ENCODE data around the gene RSF1. TPM values are rescaled to one million over a fixed set of nuclear protein-coding genes. Genes with fewer than 3 reads are reported as not detected.
"Not testable (repeated sequence)": the region's sequence is repeated elsewhere in the genome, so short reads cannot be mapped to it uniquely, and the experiment has no call there.

The RSF1 gene
- total and polyA plus RNA-seq, 5 donors from 2014 or later: 26.7 to 107 (median 33.0) TPM

DNA sequence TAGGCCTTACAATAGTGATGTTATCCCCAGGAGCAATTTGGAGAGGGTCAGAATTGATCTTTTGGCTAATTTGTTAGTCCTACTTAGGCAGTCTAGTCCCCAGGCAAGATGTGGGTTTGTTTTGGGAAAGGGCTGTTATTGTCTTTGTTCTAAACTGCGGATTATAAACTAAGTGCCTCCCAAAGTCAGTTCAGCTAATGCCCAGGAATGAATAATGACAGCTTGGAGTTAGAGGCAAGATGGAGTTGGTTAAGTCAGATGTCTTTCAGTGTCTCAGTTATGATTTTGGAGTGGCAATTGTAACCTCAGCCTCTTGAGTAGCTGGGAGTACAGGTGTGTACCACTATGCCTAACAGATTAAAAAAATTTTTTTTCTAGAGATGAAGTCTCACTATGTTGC lies 175.6 kb downstream of the RSF1 start:
- ATAC-seq (ENCODE audit: low read depth in 2 of 2) (no peak), DNase-seq (no peak)
- Mint-ChIP-seq H3K4me3 (peak overlapping the region in 2 of 4 donors; percentile 18 to 29), H3K27me3 (peaks cover 48% of the 10 kb centered on the region), H3K36me3 (no peaks in the 10 kb centered on the region), H3K9me3 (peaks cover 0 to 3% (median 0%) of the 10 kb centered on the region in 7 donors), H3K4me1 (no peaks in the 10 kb centered on the region), H3K27ac (no peak overlapping the region)
- Histone ChIP-seq H3K4me1 (ENCODE audit: control insufficient read depth, insufficient read depth, low read length, poor library complexity, severe bottlenecking) (no peaks in the 10 kb centered on the region), H3K36me3 (ENCODE audit: control insufficient read depth, insufficient read depth, low read length) (no peaks in the 10 kb centered on the region), H3K27ac (ENCODE audit: insufficient read depth, low read length, poor library complexity, severe bottlenecking) (no peak overlapping the region), H3K4me3 (ENCODE audit: low read depth, low read length) (no peak overlapping the region), H3K27me3 (ENCODE audit: control insufficient read depth, insufficient read depth, low read length) (peaks cover 11% of the 10 kb centered on the region), H3K9me3 (ENCODE audit: control insufficient read depth in 2 of 2, low read length in 2 of 2) (peaks cover 0 to 3% of the 10 kb centered on the region in 2 experiments)

DNA sequence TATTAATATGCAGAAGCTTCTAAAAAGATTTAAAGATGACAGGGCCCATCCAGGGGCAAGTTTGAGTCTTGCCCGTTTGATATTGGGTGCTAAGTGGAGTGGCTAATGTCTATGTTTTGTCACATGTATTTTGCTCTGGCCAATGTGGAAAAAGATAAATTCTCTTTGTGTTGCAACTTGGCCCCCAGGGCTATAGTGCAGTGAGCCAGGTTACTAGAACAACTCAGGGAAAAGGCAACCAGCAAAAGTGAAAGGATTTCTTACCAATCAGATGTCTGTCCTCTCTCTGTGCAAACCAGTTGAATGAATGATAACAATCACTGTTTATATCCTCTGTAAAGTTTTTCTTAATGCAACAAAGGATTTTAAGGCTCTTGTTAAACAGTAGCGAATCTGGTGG lies 178.3 kb downstream of the RSF1 start:
- H3K27me3 ChIP-seq (ENCODE audit: control insufficient read depth, insufficient read depth, low read length): peaks cover 8% of the 10 kb centered on the region
- peaks cover 0 to 4% (median 2%) of the 10 kb centered on the region in 7 donors for H3K9me3 Mint-ChIP-seq

DNA sequence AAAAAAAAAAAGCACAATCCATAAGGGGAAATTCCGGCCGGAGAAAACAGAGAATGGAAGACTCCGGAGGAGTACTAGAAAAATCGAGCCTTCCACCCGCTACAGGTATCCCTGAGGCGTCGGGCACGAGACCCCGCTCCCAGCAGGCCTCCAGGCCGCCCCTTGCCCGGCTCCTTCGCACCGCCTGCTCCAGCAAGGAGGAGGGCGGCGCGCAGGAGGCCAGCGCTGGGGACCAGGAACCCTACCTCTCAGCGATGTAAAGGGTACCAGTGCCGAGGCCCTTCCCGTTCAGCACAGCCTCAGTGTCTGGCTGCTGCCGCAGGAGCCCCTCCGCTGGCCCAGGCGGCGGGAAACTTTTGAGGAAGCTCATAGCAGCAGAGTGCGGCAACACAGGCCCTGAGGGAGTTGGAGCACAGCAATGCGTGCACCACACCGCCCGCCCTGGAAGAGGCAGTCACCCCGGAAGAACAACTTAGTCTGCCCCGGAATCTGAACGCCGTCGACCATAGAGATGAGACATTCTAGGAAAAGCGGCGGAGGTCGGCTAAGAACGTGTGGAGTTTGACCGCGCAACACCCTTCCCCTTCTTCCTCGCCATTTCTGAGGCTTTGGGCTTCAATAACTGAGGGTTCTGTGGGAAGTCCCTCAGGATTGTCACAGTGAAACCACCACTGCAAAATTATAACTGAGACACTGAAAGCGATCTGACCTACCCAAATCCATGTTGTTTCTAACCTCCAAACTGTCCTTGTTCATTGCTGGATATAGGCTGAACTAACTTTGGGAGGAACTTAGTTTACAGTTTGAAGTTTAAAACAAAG lies 183.0 kb downstream of the RSF1 start, which contains the start of gene CLNS1A:
Gene CLNS1A, minus strand, starts transcription at position 450 of the 821 bp plus-strand sequence. Its CDS starts 80 bp downstream, at position 370.
- H3K27me3 Mint-ChIP-seq: peaks cover 16% of the 10 kb centered on the region
- DNase-seq (peak; percentile 58 to 91 (median 77)), ATAC-seq (ENCODE audit: low read depth in 2 of 2) (peak; percentile 99 to 100)
- Histone ChIP-seq H3K27me3 (ENCODE audit: control insufficient read depth, insufficient read depth, low read length) (peaks cover 3% of the 10 kb centered on the region), H3K36me3 (ENCODE audit: control insufficient read depth, insufficient read depth, low read length) (peaks cover 1% of the 10 kb centered on the region), H3K4me1 (ENCODE audit: control insufficient read depth, insufficient read depth, low read length, poor library complexity, severe bottlenecking) (peaks cover 22% of the 10 kb centered on the region), H3K27ac (ENCODE audit: insufficient read depth, low read length, poor library complexity, severe bottlenecking) (peak within 1 kb of the TSS; percentile 65), H3K9me3 (ENCODE audit: control insufficient read depth in 2 of 2, low read length in 2 of 2) (peaks cover 0 to 3% of the 10 kb centered on the region in 2 experiments), H3K4me3 (ENCODE audit: low read depth, low read length) (peak within 1 kb of the TSS; percentile 93)
- H3K36me3 Mint-ChIP-seq: peaks cover 11% of the 10 kb centered on the region
- peak within 1 kb of the TSS; percentile 92 to 94 (median 93) for H3K27ac Mint-ChIP-seq
- peaks cover 15 to 44% (median 29%) of the 10 kb centered on the region in 4 donors for H3K4me1 Mint-ChIP-seq
- peaks cover 0 to 4% (median 2%) of the 10 kb centered on the region in 7 donors for H3K9me3 Mint-ChIP-seq
- H3K4me3 Mint-ChIP-seq: peak within 1 kb of the TSS; percentile 85 to 96 (median 94)

More for the DNA sequence above, 178.3 kb downstream of the RSF1 start:
- peaks cover 5% of the 10 kb centered on the region for H3K4me1 ChIP-seq (ENCODE audit: control insufficient read depth, insufficient read depth, low read length, poor library complexity, severe bottlenecking)
- Mint-ChIP-seq H3K4me3 (peak overlapping the region in 1 of 4 donors; percentile 11), H3K27me3 (peaks cover 42% of the 10 kb centered on the region), H3K36me3 (no peaks in the 10 kb centered on the region), H3K4me1 (peaks cover 0 to 10% (median 4%) of the 10 kb centered on the region in 4 donors), H3K27ac (no peak overlapping the region)
- ATAC-seq (ENCODE audit: low read depth in 2 of 2) (no peak), DNase-seq (no peak)
- no peak overlapping the region for H3K4me3 ChIP-seq (ENCODE audit: low read depth, low read length)
- no peaks in the 10 kb centered on the region for H3K36me3 ChIP-seq (ENCODE audit: control insufficient read depth, insufficient read depth, low read length)
- H3K27ac ChIP-seq (ENCODE audit: insufficient read depth, low read length, poor library complexity, severe bottlenecking): no peak overlapping the region
- H3K9me3 ChIP-seq (ENCODE audit: control insufficient read depth in 2 of 2, low read length in 2 of 2): peaks cover 0 to 3% of the 10 kb centered on the region in 2 experiments

DNA sequence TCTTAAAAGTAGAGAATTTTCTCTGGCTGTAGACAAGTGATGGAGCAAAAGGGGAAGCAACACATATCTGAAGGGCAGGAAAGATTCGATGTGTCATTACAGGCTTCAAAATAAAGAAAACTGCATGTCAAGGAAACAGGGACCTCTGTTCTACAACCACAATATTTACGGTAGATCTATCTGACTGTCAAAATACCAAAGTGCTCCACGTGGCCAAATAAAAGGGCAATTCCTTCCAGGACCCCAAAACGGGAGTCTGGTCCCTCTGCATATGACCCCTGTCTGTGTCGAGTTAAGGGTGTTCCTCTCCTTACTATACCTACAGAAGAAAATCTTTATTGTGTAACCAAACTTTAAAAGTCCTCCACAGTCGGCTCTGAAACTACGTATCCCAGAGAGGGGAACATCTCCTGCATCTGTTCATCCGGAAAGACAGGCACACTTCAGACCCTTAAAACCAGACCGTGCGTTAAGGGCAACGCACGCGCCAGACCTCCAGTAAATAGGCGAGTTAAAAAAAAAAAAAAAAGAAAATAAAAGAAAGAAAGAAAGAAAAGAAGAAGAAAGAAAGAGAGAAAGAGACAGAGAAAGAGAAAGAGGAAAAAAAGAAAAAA lies 183.7 kb downstream of the RSF1 start:
- Mint-ChIP-seq H3K36me3 (peaks cover 11% of the 10 kb centered on the region), H3K4me1 (peaks cover 15 to 49% (median 33%) of the 10 kb centered on the region in 4 donors)

DNA sequence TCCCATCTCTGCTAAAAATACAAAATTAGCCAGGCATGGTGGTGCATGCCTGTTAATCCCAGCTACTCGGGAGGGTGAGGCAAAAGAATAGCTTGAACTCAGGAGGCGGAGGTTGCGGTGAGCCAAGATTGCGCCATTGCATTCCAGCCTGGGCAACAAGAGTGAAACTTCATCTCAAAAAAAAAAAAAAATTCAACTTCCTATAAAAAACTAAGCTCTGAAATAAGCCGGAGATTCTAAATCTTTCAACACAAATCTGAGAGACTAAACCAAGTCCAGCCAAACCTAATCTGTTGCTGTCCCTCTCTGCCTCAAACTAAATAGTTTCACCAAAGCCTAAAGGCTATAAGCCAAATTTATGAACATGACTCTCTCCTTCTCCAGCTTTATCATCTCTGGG lies 186.6 kb downstream of the RSF1 start:
- not testable (repeated sequence) for H3K36me3 ChIP-seq (ENCODE audit: control insufficient read depth, insufficient read depth, low read length); H3K9me3 ChIP-seq (ENCODE audit: control insufficient read depth in 2 of 2, low read length in 2 of 2); H3K27me3 ChIP-seq (ENCODE audit: control insufficient read depth, insufficient read depth, low read length); H3K27ac ChIP-seq (ENCODE audit: insufficient read depth, low read length, poor library complexity, severe bottlenecking); H3K27ac Mint-ChIP-seq; H3K4me3 ChIP-seq (ENCODE audit: low read depth, low read length); H3K27me3 Mint-ChIP-seq; ATAC-seq (ENCODE audit: low read depth in 2 of 2); DNase-seq; H3K9me3 Mint-ChIP-seq
- Mint-ChIP-seq H3K4me1 (peaks cover 26 to 63% (median 48%) of the 10 kb centered on the region in 4 donors), H3K4me3 (peak overlapping the region in 1 of 4 donors; percentile 11), H3K36me3 (peaks cover 11% of the 10 kb centered on the region)
- peaks cover 22% of the 10 kb centered on the region for H3K4me1 ChIP-seq (ENCODE audit: control insufficient read depth, insufficient read depth, low read length, poor library complexity, severe bottlenecking)

More for the DNA sequence above, 183.7 kb downstream of the RSF1 start:
- peaks cover 22% of the 10 kb centered on the region for H3K4me1 ChIP-seq (ENCODE audit: control insufficient read depth, insufficient read depth, low read length, poor library complexity, severe bottlenecking)
- peaks cover 3% of the 10 kb centered on the region for H3K27me3 ChIP-seq (ENCODE audit: control insufficient read depth, insufficient read depth, low read length)
- H3K4me3 ChIP-seq (ENCODE audit: low read depth, low read length): peak overlapping the region; percentile 93
- peaks cover 2% of the 10 kb centered on the region for H3K36me3 ChIP-seq (ENCODE audit: control insufficient read depth, insufficient read depth, low read length)
- H3K9me3 Mint-ChIP-seq: peaks cover 0 to 4% (median 2%) of the 10 kb centered on the region in 7 donors
- no peak overlapping the region for H3K27ac ChIP-seq (ENCODE audit: insufficient read depth, low read length, poor library complexity, severe bottlenecking)
- H3K27ac Mint-ChIP-seq: peak overlapping the region; percentile 76 to 93 (median 87)
- DNase-seq: no peak
- no peak for ATAC-seq (ENCODE audit: low read depth in 2 of 2)
- peak overlapping the region; percentile 85 to 96 (median 94) for H3K4me3 Mint-ChIP-seq
- peaks cover 8% of the 10 kb centered on the region for H3K27me3 Mint-ChIP-seq
- peaks cover 0 to 3% of the 10 kb centered on the region in 2 experiments for H3K9me3 ChIP-seq (ENCODE audit: control insufficient read depth in 2 of 2, low read length in 2 of 2)

DNA sequence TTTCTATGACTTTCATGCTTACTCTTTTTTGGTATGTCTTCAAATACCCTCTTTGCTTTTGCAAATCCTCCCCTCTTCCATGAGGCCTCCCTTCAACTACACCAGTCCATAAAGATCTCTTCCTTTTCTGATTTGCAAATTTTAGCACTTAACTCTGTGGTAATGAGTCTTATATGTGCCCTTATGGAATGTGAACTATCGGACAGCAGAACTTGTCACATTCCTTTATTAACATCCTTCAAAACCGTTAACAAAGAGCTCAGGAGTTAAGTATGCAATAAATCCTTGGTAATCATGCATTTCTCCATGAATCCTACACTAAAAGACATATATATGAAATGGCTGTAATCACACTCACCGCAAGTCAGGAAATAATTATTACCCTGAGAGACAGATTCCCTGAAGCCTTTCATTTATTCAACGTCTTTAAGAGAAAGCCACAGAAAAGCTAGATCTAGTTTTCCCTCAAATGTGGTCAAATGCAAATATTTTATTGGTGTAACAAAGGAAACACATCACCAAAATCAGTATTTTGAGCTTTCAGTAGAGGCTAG lies 190.3 kb downstream of the RSF1 start:
- H3K9me3 Mint-ChIP-seq: no peaks in the 10 kb centered on the region
- ATAC-seq (ENCODE audit: low read depth in 2 of 2) (no peak), DNase-seq (no peak)
- Histone ChIP-seq H3K4me1 (ENCODE audit: control insufficient read depth, insufficient read depth, low read length, poor library complexity, severe bottlenecking) (no peaks in the 10 kb centered on the region), H3K27me3 (ENCODE audit: control insufficient read depth, insufficient read depth, low read length) (no peaks in the 10 kb centered on the region), H3K36me3 (ENCODE audit: control insufficient read depth, insufficient read depth, low read length) (peaks cover 20% of the 10 kb centered on the region), H3K4me3 (ENCODE audit: low read depth, low read length) (peak overlapping the region; percentile 4), H3K9me3 (ENCODE audit: control insufficient read depth in 2 of 2, low read length in 2 of 2) (no peaks in the 10 kb centered on the region), H3K27ac (ENCODE audit: insufficient read depth, low read length, poor library complexity, severe bottlenecking) (no peak overlapping the region)
- no peak overlapping the region for H3K27ac Mint-ChIP-seq
- H3K36me3 Mint-ChIP-seq: peaks cover 10% of the 10 kb centered on the region
- peaks cover 11 to 46% (median 29%) of the 10 kb centered on the region in 4 donors for H3K4me1 Mint-ChIP-seq
- H3K4me3 Mint-ChIP-seq: no peak overlapping the region
- H3K27me3 Mint-ChIP-seq: no peaks in the 10 kb centered on the region

DNA sequence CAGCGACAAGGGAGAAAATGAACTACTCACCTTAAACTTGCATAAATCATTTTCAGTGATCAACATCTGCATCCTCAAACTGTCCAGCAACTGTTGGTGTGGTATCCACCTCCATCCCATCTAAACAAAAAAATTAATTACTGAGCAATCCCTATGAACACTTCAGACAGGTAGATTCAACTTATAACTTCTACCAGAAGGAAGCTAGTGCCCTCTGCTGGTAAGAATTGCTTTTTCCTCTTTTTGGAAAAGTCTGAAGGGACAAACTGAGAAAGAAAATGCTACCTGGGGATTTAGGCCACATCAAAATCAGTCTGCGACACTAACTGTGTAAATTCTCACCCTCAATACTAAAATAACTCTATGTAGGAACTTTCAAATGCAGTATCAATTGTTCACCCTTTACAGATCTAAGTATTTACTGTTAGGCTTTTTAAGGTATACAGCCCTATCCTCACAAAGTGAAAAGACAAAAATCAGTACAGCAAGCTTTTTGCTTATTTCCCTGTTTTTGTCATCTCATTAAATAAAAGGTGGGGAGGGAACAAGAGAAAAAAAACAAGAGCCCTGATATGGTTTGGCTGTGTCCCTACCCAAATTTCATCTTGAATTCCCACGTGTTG lies 200.8 kb downstream of the RSF1 start:
- no peak for ATAC-seq (ENCODE audit: low read depth in 2 of 2)
- H3K9me3 Mint-ChIP-seq: no peaks in the 10 kb centered on the region
- peaks cover 65% of the 10 kb centered on the region for H3K36me3 ChIP-seq (ENCODE audit: control insufficient read depth, insufficient read depth, low read length)

More for the DNA sequence above, 200.8 kb downstream of the RSF1 start:
- Histone ChIP-seq H3K4me1 (ENCODE audit: control insufficient read depth, insufficient read depth, low read length, poor library complexity, severe bottlenecking) (no peaks in the 10 kb centered on the region), H3K9me3 (ENCODE audit: control insufficient read depth in 2 of 2, low read length in 2 of 2) (no peaks in the 10 kb centered on the region), H3K27ac (ENCODE audit: insufficient read depth, low read length, poor library complexity, severe bottlenecking) (no peak overlapping the region), H3K4me3 (ENCODE audit: low read depth, low read length) (no peak overlapping the region), H3K27me3 (ENCODE audit: control insufficient read depth, insufficient read depth, low read length) (no peaks in the 10 kb centered on the region)
- Mint-ChIP-seq H3K27me3 (no peaks in the 10 kb centered on the region), H3K36me3 (peaks cover 41% of the 10 kb centered on the region), H3K4me3 (peak overlapping the region in 1 of 4 donors; percentile 84), H3K27ac (no peak overlapping the region), H3K4me1 (peaks cover 0 to 10% (median 0%) of the 10 kb centered on the region in 4 donors)
- DNase-seq: peak in 2 of 3 donors; percentile 39 to 67
